SH-SY5Y (cell line): ENCODE results near the gene ZNRF2.

Experiments used
- GATA2 ChIP-seq: IDR thresholded peaks from 2 replicates; pipeline ENCODE4 v1.6.1; 2011; ENCODE audit warnings: mild to moderate bottlenecking, low read depth, low read length
- GATA3 ChIP-seq: IDR thresholded peaks from 2 replicates; pipeline ENCODE4 v1.6.1; 2011; ENCODE audit warnings: low read depth, mild to moderate bottlenecking, low read length, moderate library complexity

DNA sequence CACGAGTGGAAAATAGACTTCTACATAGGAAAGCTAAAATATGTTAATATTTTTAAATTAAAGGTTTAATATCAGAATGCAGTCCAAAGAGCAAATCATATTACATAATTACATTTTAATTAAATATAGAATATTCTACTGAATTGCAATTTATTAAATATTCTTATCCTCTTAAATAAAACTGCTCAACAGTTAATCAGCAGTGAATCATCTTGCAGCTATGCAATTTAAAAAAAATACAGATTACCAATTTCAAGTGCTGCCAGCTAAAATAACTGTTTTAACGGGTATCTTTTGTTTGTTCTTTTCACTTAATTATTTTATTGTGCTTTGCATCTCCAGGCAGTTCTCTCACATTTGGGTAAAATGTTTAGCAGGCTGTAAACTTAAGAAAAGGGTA is 82.2 kb downstream of the ZNRF2 start:
- TF ChIP-seq GATA2, result no peak
- TF ChIP-seq GATA3, result no peak
